GM12878 (cell line): Measurements from ENCODE around the gene BCAS4. TPM values are rescaled to one million over a fixed set of nuclear protein-coding genes. Genes with fewer than 3 reads are reported as not detected.
A peak's percentile ranks its signal among the peaks of the same experiment; 100 is the strongest.

ENCODE experiments used
- ATF7 ChIP-seq: fragments of 450-650 bp; IDR thresholded peaks from 2 replicates; pipeline ENCODE4 v1.6.1; 2016; ENCODE audit warnings: low read depth, mild to moderate bottlenecking
- BACH1 ChIP-seq: fragments of 450-650 bp; IDR thresholded peaks from 2 replicates; pipeline ENCODE4 v1.6.1; 2017; ENCODE audit warnings: mild to moderate bottlenecking, borderline replicate concordance
- BCL11A ChIP-seq: IDR thresholded peaks from 2 replicates; pipeline ENCODE4 v1.6.1; 2011; ENCODE audit warnings: low read depth, low read length
- BHLHE40 ChIP-seq, 2 experiments: fragments of 450-650 bp in 1 of 2; IDR thresholded peaks; 2 replicates each; pipeline ENCODE4 v1.6.1; 2011 to 2017; ENCODE audit warnings: low read depth in 2 of 2, borderline replicate concordance in 1 of 2, improper control_type of control experiment in 1 of 2, low read length in 1 of 2, mild to moderate bottlenecking in 1 of 2
- EGR1 ChIP-seq, 2 experiments: IDR thresholded peaks; 1 replicate in 1 of 2; 2 replicates in 1 of 2; pipeline ENCODE4 v1.6.1; 2011 to 2012; ENCODE audit warnings: low read depth in 2 of 2, low read length in 2 of 2, borderline replicate concordance in 1 of 2, mild to moderate bottlenecking in 1 of 2, moderate library complexity in 1 of 2
- GABPA ChIP-seq: IDR thresholded peaks from 2 replicates; pipeline ENCODE4 v1.6.1; 2014; ENCODE audit warnings: antibody characterized with exemption, low read depth, mild to moderate bottlenecking, inconsistent platforms
- MLLT1 ChIP-seq: fragments of 450-650 bp; IDR thresholded peaks from 2 replicates; pipeline ENCODE4 v1.6.1; 2016; ENCODE audit warnings: mild to moderate bottlenecking
- NR2C2 ChIP-seq: IDR thresholded peaks from 2 replicates; pipeline ENCODE4 v1.6.1; 2011; ENCODE audit warnings: borderline replicate concordance, low read depth; ENCODE audit not compliant: control insufficient read depth, insufficient read length
- PML ChIP-seq: IDR thresholded peaks from 2 replicates; pipeline ENCODE4 v1.6.1; 2012; ENCODE audit warnings: low read length, inconsistent platforms
- RB1 ChIP-seq: fragments of 450-650 bp; formaldehyde crosslinking; IDR thresholded peaks from 2 replicates; pipeline ENCODE4 v1.6.1; 2017; ENCODE audit warnings: mild to moderate bottlenecking, borderline replicate concordance
- RELA ChIP-seq: fragments of 450-650 bp; IDR thresholded peaks from 2 replicates; pipeline ENCODE4 v1.8.0; 2014; ENCODE audit warnings: borderline replicate concordance; ENCODE audit not compliant: partially characterized antibody
- SREBF2 ChIP-seq: IDR thresholded peaks from 2 replicates; pipeline ENCODE4 v1.6.1; 2012; ENCODE audit warnings: mild to moderate bottlenecking, low read length
- SUPT20H ChIP-seq: IDR thresholded peaks from 2 replicates; pipeline ENCODE4 v1.6.1; 2011; ENCODE audit warnings: low read depth, mild to moderate bottlenecking, low read length, moderate library complexity, borderline replicate concordance; ENCODE audit not compliant: control insufficient read depth
- YY1 ChIP-seq: IDR thresholded peaks from 2 replicates; pipeline ENCODE4 v1.6.1; 2011; ENCODE audit warnings: low read depth, mild to moderate bottlenecking, low read length
- ZNF687 ChIP-seq: fragments of 450-650 bp; IDR thresholded peaks from 2 replicates; pipeline ENCODE4 v1.6.1; 2017; ENCODE audit warnings: mild to moderate bottlenecking, moderate library complexity
- polyA plus RNA-seq, 11 experiments: library from polyadenylated mRNA; depleted of rRNA in 4 of 11; unstranded in 6 of 11; stranded (reverse) in 5 of 11; fragments of >200 nt; fragmentation: Nextera tagmentation in 4 of 11; fragmentation: Illumina TruSeq in 1 of 11; extraction: Ambion mirVana in 4 of 11; extraction: Trizol in 1 of 11; gene quantifications; 1 replicate in 1 of 11; 2 replicates in 10 of 11; pipeline versions ENCODE4 v1.2.1 to v1.2.3, GENCODE V29; 2011 to 2016; ENCODE audit warnings: inconsistent platforms in 2 of 11, missing spikeins in 2 of 11, low read depth in 1 of 11
- total RNA-seq, 4 experiments: library from RNA; depleted of rRNA in 3 of 4; stranded (reverse); fragments of >200 nt in 3 of 4; fragmentation: Illumina TruSeq in 1 of 4; extraction: Trizol in 1 of 4; gene quantifications; 2 replicates each; pipeline versions ENCODE4 v1.2.1 to v1.2.3, GENCODE V29; 2013 to 2021
- TF ChIP-seq, protein P1 (sequence below): fragments of 450-650 bp; conservative IDR thresholded peaks from 2 replicates; pipeline ENCODE4 v1.6.1; 2017; ENCODE audit warnings: mild to moderate bottlenecking, moderate library complexity
- TF ChIP-seq, protein P2 (sequence below): fragments of 450-650 bp; IDR thresholded peaks from 2 replicates; pipeline ENCODE4 v1.6.1; 2018; ENCODE audit warnings: borderline replicate concordance, mild to moderate bottlenecking; ENCODE audit not compliant: partially characterized antibody

The BCAS4 gene
- total and polyA plus RNA-seq, 10 of the 15 experiments (the other 5 are each of a cell fraction or from before 2014, with no cell fraction given), result 14.8 to 214 (median 65.3) TPM

DNA sequence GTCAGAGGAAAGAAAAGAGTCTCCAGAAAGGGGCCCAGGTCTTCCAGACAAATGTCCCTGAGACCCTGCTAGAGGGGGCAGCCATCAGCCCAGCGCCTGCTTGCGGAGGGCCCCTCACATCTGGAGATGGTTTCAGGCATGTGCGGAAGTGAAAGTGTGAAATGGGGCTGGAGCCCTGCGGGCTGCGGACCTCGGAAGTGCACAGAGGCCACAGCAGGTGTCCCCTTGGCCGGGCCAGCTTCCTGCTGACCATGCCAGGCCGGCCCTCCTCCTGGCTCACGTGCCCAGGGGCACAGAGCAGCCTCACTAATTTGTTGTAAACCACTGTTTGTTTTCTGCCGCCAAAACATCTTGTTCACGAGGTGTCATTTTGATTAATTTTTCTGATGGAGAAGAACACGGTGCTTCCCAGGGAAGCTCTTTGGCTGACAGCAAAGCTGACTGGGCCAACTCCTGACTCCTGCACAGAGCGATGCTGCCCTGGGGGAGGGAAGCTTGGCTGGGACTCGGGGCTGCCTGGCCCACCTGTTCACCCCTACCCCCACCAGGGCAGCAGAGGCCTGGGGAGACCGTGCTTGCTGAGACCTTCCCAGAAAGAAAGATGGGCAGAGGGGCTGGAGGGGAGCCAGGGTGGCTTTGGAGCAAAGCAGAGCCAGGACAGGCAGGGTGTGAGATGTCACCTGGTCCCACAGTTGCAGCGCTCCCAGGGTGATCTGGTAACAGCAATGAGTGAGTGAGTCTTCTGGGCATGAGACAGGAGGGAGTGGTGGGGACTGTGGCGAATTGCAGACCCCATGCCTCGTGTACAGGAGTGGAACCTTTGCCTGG is 54.2 kb downstream of the BCAS4 start (continued):
- TF ChIP-seq MLLT1 (no peak), RELA (no peak), SUPT20H (no peak), PML (no peak), NR2C2 (no peak), EGR1 (IDR thresholded peaks at IDR 0.05; ENCODE audit: borderline replicate concordance in 1 of 2, low read depth in 2 of 2, low read length in 2 of 2) (peak in 1 of 2 experiments; percentile 43; a peak in 2 of 3 replicates), BACH1 (no peak), SREBF2 (no peak), GABPA (no peak), ATF7 (no peak), YY1 (peak; percentile 79), BHLHE40 (IDR thresholded peaks at IDR 0.05; ENCODE audit: borderline replicate concordance in 1 of 2, low read depth in 2 of 2, low read length in 1 of 2) (peak; percentile 89 to 93), ZNF687 (no peak), RB1 (no peak), BCL11A (peak; percentile 86; the same call in 1 of the 2 replicates)
- TF ChIP-seq, protein P1, sequence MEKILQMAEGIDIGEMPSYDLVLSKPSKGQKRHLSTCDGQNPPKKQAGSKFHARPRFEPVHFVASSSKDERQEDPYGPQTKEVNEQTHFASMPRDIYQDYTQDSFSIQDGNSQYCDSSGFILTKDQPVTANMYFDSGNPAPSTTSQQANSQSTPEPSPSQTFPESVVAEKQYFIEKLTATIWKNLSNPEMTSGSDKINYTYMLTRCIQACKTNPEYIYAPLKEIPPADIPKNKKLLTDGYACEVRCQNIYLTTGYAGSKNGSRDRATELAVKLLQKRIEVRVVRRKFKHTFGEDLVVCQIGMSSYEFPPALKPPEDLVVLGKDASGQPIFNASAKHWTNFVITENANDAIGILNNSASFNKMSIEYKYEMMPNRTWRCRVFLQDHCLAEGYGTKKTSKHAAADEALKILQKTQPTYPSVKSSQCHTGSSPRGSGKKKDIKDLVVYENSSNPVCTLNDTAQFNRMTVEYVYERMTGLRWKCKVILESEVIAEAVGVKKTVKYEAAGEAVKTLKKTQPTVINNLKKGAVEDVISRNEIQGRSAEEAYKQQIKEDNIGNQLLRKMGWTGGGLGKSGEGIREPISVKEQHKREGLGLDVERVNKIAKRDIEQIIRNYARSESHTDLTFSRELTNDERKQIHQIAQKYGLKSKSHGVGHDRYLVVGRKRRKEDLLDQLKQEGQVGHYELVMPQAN, result no peak
- TF ChIP-seq, protein P2, sequence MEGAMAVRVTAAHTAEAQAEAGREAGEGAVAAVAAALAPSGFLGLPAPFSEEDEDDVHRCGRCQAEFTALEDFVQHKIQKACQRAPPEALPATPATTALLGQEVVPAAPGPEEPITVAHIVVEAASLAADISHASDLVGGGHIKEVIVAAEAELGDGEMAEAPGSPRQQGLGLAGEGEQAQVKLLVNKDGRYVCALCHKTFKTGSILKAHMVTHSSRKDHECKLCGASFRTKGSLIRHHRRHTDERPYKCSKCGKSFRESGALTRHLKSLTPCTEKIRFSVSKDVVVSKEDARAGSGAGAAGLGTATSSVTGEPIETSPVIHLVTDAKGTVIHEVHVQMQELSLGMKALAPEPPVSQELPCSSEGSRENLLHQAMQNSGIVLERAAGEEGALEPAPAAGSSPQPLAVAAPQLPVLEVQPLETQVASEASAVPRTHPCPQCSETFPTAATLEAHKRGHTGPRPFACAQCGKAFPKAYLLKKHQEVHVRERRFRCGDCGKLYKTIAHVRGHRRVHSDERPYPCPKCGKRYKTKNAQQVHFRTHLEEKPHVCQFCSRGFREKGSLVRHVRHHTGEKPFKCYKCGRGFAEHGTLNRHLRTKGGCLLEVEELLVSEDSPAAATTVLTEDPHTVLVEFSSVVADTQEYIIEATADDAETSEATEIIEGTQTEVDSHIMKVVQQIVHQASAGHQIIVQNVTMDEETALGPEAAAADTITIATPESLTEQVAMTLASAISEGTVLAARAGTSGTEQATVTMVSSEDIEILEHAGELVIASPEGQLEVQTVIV, result no peak
